ENCODE results near the gene AQP1. TPM values are rescaled to one million over a fixed set of nuclear protein-coding genes. Genes with fewer than 3 reads are reported as not detected.

Gene AQP1
- total RNA-seq, 1 experiment from 2014 or later, result 0.15 TPM

- peaks cover 6 to 19% of the 10 kb centered on the region in 2 experiments for H3K4me1 Mint-ChIP-seq
- Histone ChIP-seq H2BK20ac (ENCODE audit: low read depth, low read length, poor library complexity, severe bottlenecking) (no peak overlapping the region), H3K18ac (ENCODE audit: insufficient read length, low read depth, low read length) (no peak overlapping the region), H3K9ac (ENCODE audit: extremely low read depth, insufficient read length, low read length) (no peak overlapping the region), H4K8ac (replicated peaks; ENCODE audit: insufficient read length, low read depth, low read length) (no peak overlapping the region), H2AFZ (ENCODE audit: low read length) (no peak overlapping the region), H2BK15ac (ENCODE audit: low read depth, low read length) (no peak overlapping the region), H3K79me1 (ENCODE audit: insufficient read depth, low read depth, low read length, poor library complexity, severe bottlenecking) (no peaks in the 10 kb centered on the region), H2BK12ac (ENCODE audit: insufficient read length, low read depth, low read length) (no peak overlapping the region), H3K9me3 (ENCODE audit: control insufficient read depth, low read depth, low read length) (no peaks in the 10 kb centered on the region), H3K14ac (ENCODE audit: insufficient read depth, low read length) (no peak overlapping the region), H3K56ac (ENCODE audit: insufficient read length, low read depth, low read length) (no peak overlapping the region), H3K27me3 (ENCODE audit: insufficient read depth, low read length) (no peaks in the 10 kb centered on the region; the same call in 1 of the 2 replicates), H2BK120ac (ENCODE audit: low read depth, low read length, poor library complexity, severe bottlenecking) (no peak overlapping the region), H3K23me2 (ENCODE audit: insufficient read length, low read depth, low read length, poor library complexity, severe bottlenecking) (peaks cover 3% of the 10 kb centered on the region), H2AK5ac (ENCODE audit: insufficient read length, low read length) (no peak overlapping the region), H4K91ac (ENCODE audit: insufficient read length, low read depth, low read length) (no peak overlapping the region), H3K79me2 (ENCODE audit: insufficient read depth, low read length) (no peaks in the 10 kb centered on the region), H3K4ac (ENCODE audit: low read depth, low read length) (no peak overlapping the region), H3T11ph (ENCODE audit: low read length) (no peak overlapping the region), H3K23ac (ENCODE audit: insufficient read length, low read depth, low read length) (no peak overlapping the region), H3K4me2 (ENCODE audit: insufficient read depth, insufficient read length, low read length) (no peak overlapping the region), H3K27ac (ENCODE audit: insufficient read length, low read depth, low read length) (no peak overlapping the region), H3K4me1 (ENCODE audit: insufficient read depth, low read length) (no peaks in the 10 kb centered on the region), H4K5ac (ENCODE audit: insufficient read length, low read depth, low read length) (no peak overlapping the region), H4K20me1 (ENCODE audit: control insufficient read depth, insufficient read depth, insufficient read length) (no peaks in the 10 kb centered on the region), H2BK5ac (ENCODE audit: insufficient read length, low read length) (no peak overlapping the region)
- TF ChIP-seq CTCF (conservative IDR thresholded peaks at IDR 0.05), result no peak
- H3K9me3 Mint-ChIP-seq, result no peaks in the 10 kb centered on the region; a peak in 1 of 5 replicates
- H3K36me3 Mint-ChIP-seq (ENCODE audit: insufficient read depth in 1 of 3, low read depth in 3 of 3), result no peaks in the 10 kb centered on the region
- no peak overlapping the region for H3K4me3 Mint-ChIP-seq
- no peak overlapping the region for H3K27ac Mint-ChIP-seq
- no peak for DNase-seq
- peaks cover 75% of the 10 kb centered on the region for H3K27me3 Mint-ChIP-seq (ENCODE audit: low read depth)
Observed at GRCh38 chr7:30936650-30937245, 25.1 kb downstream of the AQP1 start.

Data from H9 (cell line).